GM12873 (cell line): ENCODE data around the gene KCNJ1.

Experiments
- TF ChIP-seq, protein P1 (sequence below): IDR thresholded peaks from 2 replicates; pipeline ENCODE4 v1.5.1; 2012; ENCODE audit warnings: low read depth, mild to moderate bottlenecking, moderate library complexity, low read length, control low read depth; ENCODE audit not compliant: insufficient read depth; ENCODE audit errors: missing control alignments

KCNJ1 gene

DNA sequence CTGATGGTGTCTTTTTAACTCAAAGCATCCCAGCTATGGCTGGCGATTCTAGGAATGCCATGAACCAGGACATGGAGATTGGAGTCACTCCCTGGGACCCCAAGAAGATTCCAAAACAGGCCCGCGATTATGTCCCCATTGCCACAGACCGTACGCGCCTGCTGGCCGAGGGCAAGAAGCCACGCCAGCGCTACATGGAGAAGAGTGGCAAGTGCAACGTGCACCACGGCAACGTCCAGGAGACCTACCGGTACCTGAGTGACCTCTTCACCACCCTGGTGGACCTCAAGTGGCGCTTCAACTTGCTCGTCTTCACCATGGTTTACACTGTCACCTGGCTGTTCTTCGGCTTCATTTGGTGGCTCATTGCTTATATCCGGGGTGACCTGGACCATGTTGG, 44.1 kb upstream of the KCNJ1 start:
- TF ChIP-seq, protein P1, sequence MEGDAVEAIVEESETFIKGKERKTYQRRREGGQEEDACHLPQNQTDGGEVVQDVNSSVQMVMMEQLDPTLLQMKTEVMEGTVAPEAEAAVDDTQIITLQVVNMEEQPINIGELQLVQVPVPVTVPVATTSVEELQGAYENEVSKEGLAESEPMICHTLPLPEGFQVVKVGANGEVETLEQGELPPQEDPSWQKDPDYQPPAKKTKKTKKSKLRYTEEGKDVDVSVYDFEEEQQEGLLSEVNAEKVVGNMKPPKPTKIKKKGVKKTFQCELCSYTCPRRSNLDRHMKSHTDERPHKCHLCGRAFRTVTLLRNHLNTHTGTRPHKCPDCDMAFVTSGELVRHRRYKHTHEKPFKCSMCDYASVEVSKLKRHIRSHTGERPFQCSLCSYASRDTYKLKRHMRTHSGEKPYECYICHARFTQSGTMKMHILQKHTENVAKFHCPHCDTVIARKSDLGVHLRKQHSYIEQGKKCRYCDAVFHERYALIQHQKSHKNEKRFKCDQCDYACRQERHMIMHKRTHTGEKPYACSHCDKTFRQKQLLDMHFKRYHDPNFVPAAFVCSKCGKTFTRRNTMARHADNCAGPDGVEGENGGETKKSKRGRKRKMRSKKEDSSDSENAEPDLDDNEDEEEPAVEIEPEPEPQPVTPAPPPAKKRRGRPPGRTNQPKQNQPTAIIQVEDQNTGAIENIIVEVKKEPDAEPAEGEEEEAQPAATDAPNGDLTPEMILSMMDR, result no peak

DNA sequence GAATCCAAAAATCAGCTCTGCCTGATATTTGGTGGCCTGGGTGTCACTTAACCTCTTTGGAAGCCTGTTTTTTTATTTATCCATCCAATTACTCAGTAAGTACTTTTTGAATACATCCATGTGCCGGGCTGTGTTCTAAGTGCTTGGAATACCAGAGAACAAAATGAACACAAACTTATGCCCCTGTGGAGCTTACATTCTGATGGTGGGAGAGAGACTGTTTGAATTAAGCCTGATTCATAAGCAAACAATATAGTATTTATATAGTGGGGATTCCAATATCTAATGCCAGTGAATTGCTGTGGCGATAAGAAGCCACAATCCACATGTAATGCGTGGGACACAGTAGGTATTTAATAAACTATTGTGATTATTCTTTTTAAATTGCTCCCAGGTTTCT, 43.5 kb upstream of the KCNJ1 start:
- TF ChIP-seq, protein P1, result no peak

DNA sequence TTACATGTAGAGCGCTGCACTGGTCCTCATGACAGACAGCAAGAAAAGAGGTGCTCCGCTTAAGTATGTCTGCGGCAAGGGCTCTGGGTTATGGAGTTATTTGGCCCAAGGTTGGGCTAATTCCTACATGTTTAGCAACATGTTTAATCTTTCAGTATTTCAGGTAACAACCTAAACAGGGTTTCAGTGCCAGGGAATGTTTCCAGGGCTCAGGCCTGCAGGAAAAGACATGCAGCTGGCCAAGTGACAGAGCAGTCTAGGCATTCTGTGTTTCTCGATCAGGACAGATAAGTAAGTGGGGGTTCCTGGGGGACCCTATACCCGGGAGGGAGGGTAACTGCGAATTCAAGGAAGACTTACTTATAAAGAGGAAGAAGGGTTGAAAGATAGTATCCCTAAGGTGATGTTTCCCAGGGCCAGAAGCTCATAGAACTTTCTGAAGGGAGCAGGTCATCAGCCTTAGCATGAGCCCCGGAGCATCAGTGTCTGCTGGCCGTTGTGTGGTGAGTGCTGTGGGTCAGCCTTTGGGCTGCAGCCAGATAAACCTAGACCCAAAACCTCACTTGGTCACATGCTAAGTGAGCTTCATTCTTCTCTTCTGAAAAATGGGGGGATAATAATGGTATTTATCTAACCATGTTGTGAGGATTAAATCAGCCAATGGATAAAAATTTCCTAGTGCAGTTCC, 42.5 kb upstream of the KCNJ1 start:
- TF ChIP-seq, protein P1, result no peak

DNA sequence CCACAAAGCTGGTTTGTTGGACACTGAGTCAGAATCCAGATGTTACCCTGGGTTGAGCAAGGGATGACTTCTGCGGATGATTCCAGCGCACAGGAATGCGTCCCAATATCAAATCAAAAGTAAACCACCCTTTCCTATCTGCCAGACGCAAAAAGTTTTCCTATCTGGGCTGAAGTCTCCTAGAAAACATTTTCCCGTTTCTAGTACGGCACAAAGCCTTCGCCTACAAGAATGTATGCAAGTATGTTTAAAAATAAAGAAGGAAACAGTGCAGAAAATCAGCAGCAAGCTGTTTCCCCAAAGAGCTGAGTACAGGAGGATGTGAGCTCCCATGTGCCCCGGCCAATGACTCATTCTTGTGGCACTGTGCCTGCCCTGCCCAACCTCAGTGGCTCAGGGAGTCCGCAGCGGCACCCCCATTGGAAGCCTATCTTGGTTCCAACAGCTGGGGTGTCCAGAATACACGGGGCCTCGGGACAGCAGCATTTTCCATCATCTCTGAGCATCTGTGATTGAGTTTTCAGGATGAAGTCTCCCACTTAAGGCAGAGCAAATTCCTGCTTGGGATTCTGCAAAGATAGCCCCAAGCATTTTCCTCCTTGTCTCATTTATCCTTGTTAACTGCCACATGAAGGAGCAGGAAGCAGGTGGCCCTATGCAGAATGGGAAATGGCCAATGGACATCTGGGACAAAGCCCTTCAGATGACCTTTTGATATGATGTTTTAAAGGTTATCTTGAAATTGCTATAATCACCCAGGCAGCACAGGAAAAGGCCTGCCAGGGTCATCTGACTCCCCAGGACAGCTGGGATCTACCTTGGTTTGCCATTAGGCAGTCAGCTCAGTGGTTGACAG, 41.5 kb upstream of the KCNJ1 start:
- TF ChIP-seq, protein P1, result no peak

DNA sequence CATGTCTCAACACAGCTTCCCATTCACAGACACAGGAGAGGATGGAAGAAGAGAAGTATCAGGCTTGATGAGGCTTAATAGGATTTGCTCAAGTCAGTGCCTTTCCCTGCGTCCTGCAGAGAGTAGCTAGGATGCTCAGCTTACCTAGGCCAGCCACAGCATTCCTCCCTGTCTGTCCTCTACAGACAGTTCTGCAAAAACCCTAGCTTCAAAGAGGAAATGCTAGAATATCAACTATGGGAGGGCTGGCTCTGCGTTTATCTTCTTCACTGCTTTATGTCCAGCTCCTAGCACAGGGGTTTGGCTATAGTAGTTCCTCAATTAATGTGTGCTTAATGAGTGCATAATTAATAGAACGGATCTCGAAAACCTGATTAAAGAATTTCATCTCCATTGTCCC, 40.5 kb upstream of the KCNJ1 start:
- TF ChIP-seq, protein P1, result no peak

DNA sequence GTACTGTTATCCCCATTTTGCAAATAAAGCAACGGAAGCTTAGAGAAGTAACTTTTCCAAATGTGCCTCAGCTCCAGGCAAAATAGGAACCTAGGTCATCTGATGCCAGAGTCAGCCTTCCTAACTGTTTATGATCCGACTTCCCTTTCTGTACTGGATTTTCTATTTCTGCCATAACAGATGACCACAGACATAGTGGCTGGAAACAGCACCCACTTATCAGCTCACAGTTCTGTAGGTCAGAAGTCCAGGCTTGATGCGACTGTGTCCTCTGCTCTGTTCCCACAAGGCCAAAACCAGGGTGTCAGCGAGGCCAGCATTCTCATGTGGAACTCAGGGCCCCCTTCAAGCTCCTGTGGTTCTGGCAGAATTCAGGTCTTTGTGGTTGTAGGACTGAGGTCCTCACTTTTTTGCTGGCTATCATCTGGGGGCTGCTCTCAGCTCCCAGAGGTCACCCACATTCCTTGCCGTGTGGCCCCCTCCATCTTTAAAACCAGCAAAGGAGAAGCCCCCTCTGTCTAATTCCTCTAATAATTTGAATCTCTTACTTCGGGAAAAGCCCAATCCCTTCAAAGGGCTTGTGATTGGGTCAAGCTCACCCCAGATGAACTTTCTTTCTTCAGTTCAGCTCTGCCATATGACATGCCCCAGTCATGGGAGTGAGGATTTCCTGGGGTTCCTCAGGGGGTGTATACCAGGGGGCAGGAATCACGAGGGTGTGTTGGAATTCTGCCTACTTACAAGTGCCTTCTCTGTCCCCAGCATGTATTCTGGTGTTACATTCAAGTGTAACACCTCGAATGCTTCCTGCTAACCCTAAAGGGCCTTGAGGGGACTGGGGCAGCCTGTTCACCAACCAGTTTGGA, 39.3 kb upstream of the KCNJ1 start:
- TF ChIP-seq, protein P1, result no peak
